Erythroblast (primary cell): ENCODE data around the gene NDUFB4.
A peak's percentile ranks its signal among the peaks of the same experiment; 100 is the strongest.
"Not testable (repeated sequence)": the region's sequence is repeated elsewhere in the genome, so short reads cannot be mapped to it uniquely, and the experiment has no call there.

Experiments
- DNase-seq, 2 experiments: peaks; one replicate each; lab custom pipeline; 2025; lab: John Stamatoyannopoulos, UW
- GATA1 ChIP-seq: IDR thresholded peaks from 2 replicates; pipeline ENCODE4 v1.6.1; 2011; ENCODE audit warnings: low read depth, mild to moderate bottlenecking, control low read depth, low read length, moderate library complexity
- POLR2A ChIP-seq: IDR thresholded peaks from 2 replicates; pipeline ENCODE4 v1.6.1; 2011; ENCODE audit warnings: mild to moderate bottlenecking, low read length

Gene NDUFB4

DNA sequence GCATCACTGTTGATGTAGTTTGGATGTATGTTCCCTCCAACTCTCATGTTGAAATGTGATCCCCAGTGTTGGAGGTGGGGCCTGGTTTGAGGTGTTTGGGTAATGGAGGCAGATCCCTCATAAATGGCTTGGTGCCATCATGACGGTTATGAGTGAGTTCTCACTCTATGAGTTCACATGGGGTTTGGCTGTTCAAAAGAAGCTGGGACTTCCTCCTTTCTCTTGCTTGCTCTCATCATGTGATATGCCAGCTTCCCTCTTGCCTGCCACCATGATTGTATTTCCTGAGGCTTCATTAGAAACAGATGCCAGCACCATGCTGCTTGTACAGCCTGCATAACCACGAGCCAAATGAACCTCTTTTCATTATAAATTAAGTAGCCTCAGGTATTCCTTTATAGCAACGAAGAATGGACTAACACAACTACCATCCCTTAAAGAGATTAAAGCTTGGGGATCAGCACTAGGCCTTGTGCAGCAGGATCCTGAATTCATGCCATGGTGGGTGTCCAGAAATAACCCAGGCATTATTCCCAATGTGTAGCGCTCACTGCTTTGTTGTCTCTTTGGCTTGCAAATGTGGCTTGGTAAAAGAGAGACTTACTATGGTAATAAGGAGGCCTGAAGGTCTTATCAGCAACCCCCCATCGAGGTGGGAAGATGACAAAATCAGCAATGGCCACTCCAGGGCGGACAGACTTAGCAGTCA is 41.9 kb downstream of the NDUFB4 start:
- DNase-seq = no peak

GRCh38 chr3:120638820-120639219 is 42.7 kb downstream of the NDUFB4 start:
- not testable (repeated sequence) for DNase-seq

More for the DNA sequence above, 41.9 kb downstream of the NDUFB4 start:
- TF ChIP-seq GATA1 (no peak), POLR2A (no peak)

DNA sequence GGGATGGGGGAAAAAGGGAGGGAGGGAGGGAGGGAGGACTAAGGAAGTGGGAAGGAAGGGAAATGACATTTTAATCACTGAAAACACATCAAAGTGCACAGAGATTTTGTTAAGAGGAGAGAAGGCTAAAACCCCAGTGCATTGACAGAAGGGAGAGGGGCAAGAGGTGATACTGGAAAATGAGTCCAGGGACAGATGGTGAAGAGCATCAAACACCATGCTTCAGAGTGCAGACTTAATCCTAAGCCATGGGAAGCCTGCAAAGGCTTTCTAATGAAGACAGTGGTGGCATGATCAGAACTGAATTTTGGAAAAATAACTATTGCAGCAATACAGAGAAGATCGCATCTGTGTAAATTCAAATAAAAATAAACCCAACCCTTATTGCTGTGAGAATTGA is 44.1 kb downstream of the NDUFB4 start:
- DNase-seq = no peak
- no peak for TF ChIP-seq POLR2A
- TF ChIP-seq GATA1 = no peak

- no peak for DNase-seq
- TF ChIP-seq GATA1 = no peak
- TF ChIP-seq POLR2A = no peak
Measured at GRCh38 chr3:120641696-120642246, 45.6 kb downstream of the NDUFB4 start.

DNA sequence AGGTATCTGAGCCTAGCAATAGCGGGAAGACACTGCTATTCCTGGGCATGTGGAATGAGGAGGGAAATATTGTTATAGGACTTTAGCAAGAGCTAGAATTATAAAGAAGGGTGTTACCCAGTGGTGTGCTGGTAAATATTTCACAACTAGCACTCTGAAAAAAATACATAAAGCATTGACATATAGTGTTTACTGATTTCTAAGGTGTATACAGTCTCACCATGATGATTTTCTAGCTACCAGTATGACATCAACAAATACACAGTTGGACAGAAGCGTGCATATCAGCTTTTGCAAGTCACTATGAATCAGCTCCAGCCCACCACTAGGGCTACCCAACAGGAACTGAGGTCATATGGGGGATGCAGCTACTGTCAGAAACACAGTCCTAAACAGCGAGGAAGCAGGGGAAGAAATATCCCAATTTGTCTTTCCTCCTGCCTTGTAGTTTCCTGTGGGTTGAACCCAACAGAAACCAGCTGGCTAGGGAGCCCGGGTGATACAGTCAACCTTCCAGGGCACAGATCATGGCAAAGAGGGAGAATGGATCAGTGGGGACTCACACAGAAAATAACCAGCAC is 46.3 kb downstream of the NDUFB4 start:
- DNase-seq = peak; percentile 78 to 83
- TF ChIP-seq POLR2A = peak; percentile 46
- no peak for TF ChIP-seq GATA1

- no peak for DNase-seq
- no peak for TF ChIP-seq POLR2A
- no peak for TF ChIP-seq GATA1
Measured at GRCh38 chr3:120645083-120645845, 49.1 kb downstream of the NDUFB4 start.

DNA sequence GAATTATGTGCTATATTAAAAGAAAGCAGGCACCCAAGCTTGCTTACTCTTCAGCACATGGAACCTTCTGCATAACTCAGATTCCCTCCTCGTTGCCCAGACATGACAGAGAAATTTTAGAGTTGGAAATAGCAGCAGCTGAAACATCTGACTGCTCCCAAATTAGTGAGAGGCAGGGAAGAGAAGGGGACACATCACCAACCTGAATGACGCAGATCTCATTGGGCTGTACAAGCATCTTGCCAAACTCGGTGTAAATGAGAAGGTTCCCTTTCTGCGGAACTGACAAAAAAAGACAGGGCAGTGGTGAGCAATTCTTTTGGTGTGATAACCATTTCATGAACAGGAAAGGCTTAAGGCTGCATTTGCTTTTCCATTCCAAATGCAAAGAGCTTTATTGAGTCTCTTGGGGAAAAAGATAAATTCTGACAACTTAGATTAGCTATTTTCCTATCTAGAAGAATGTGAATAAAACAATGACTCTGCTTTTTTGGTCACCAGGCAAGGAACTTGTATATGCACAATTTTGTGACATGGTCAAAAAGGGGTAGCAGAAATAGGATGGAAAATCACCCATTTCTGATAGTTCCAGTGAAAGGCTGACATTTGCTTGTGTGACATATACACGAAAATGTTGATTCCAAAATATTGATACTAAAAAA is 50.8 kb downstream of the NDUFB4 start:
- peak in 1 of 2 experiments; percentile 6 for DNase-seq
- TF ChIP-seq POLR2A (no peak), GATA1 (no peak)

DNA sequence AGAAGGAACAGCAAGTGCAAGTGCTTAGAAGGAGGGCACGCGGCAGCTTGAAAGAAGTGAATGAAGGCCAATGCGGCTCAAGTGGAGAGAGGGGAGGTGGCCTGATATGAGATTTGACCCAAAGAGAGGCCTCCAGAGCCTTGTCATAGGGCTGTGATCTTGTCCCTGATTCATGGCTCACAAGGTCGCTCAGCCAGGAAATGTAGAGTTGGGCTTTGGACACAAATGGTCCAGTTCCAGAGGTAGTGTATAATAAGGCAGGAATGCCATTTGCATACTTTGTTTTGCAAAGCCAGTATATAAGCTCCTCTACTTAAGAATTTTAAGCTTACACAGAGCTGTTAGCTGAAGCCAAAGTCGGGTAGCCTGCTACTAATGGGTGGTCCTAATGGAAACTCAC is 52.2 kb downstream of the NDUFB4 start:
- no peak for TF ChIP-seq GATA1
- no peak for TF ChIP-seq POLR2A
- DNase-seq = no peak

- no peak for DNase-seq
- TF ChIP-seq POLR2A = no peak
- no peak for TF ChIP-seq GATA1
Measured at GRCh38 chr3:120649830-120650233, 53.7 kb downstream of the NDUFB4 start.

DNA sequence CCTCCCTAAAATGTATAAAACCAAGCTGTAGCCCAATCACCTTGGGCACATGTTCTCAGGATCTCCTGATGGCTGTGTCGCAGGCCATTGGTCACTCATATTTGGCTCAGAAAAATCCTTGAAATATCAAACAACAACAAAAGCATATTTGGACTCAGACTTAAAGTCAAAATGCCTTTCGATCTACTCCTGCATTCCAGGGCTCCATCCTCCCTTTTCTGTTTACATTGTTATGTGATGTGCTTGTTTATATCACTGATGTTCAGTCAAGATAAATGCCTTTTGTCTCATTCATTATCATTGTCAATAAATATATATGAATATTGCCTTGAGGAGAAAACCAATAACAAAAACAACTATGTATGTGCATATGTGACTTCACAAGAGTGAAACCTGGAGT is 54.2 kb downstream of the NDUFB4 start:
- TF ChIP-seq POLR2A (no peak), GATA1 (no peak)
- no peak for DNase-seq
